ENCODE measurements around the gene KNG1. TPM values are rescaled to one million over a fixed set of nuclear protein-coding genes. Genes with fewer than 3 reads are reported as not detected.

Gene KNG1
- total RNA-seq, 6 experiments from 2014 or later, result 432 to 1,537 (median 1,171) TPM

- peaks cover 15 to 64% (median 50%) of the 10 kb centered on the region in 4 donors for H3K36me3 ChIP-seq
- no peaks in the 10 kb centered on the region for H3K9me3 ChIP-seq
- 68% methylated on average over 15 of the region's 15 CpGs for WGBS (ENCODE audit: insufficient coverage, low coverage, low lambda C conversion rate, missing lambda C conversion rate)
- no peak overlapping the region for H3K27ac ChIP-seq
- intact Hi-C loops (cut with DNase I), result no loop called here
- H3K4me1 ChIP-seq, result peaks cover 0 to 33% (median 10%) of the 10 kb centered on the region in 4 donors
- no peak overlapping the region for H3K4me3 ChIP-seq
- H3K27me3 ChIP-seq, result no peaks in the 10 kb centered on the region
- DNase-seq (no peak), ATAC-seq (no peak)
- TF ChIP-seq POLR2A (IDR thresholded peaks at IDR 0.05) (no peak), CTCF (IDR thresholded peaks at IDR 0.05) (no peak)
Observed at GRCh38 chr3:186787642-186788481, 70.7 kb downstream of the KNG1 start.

DNA sequence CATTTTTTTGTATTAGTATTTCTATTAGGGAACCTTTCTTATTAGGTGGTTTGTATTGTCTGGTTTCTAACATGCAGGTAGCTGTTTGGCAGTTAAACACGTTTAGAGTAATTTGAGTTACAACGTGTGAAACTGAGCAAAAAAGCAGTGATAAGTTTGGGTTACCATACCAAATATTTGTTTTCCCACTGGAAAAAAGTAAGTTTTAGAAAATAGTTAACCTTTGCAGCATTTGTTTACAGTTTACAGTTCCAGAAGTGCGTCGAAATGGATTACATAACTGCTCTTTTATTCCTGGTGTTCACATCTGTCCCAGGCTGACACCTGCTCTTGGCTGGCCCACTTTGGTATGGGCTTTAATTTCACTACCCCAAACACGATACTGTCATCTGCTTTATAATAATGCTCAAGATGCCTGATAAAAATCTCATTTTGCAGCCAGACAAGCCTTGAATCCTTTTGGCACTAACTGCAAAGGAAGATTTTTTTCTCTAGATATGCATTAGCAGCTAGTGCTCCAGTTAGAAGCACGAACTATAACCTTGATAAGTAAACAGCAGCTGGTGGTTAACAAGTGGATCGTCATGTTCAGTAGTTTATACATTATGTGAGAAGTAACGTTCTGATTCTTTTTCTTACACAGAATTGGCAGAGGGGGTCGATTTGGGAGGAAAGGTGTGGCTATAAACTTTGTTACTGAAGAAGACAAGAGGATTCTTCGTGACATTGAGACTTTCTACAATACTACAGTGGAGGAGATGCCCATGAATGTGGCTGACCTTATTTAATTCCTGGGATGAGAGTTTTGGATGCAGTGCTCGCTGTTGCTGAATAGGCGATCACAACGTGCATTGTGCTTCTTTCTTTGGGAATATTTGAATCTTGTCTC, 71.6 kb downstream of the KNG1 start:
- DNase-seq, result no peak
- Histone ChIP-seq H3K27me3 (no peaks in the 10 kb centered on the region), H3K4me1 (peaks cover 0 to 33% (median 10%) of the 10 kb centered on the region in 4 donors), H3K4me3 (no peak overlapping the region), H3K9me3 (no peaks in the 10 kb centered on the region), H3K27ac (no peak overlapping the region), H3K36me3 (peaks cover 15 to 64% (median 50%) of the 10 kb centered on the region in 4 donors)
- 41% methylated on average over 13 of the region's 13 CpGs for WGBS (ENCODE audit: insufficient coverage, low coverage, low lambda C conversion rate, missing lambda C conversion rate)
- no peak for TF ChIP-seq CTCF (IDR thresholded peaks at IDR 0.05)
- no peak for TF ChIP-seq POLR2A (IDR thresholded peaks at IDR 0.05)
- intact Hi-C loops (cut with DNase I), result no loop called here
- no peak for ATAC-seq

DNA sequence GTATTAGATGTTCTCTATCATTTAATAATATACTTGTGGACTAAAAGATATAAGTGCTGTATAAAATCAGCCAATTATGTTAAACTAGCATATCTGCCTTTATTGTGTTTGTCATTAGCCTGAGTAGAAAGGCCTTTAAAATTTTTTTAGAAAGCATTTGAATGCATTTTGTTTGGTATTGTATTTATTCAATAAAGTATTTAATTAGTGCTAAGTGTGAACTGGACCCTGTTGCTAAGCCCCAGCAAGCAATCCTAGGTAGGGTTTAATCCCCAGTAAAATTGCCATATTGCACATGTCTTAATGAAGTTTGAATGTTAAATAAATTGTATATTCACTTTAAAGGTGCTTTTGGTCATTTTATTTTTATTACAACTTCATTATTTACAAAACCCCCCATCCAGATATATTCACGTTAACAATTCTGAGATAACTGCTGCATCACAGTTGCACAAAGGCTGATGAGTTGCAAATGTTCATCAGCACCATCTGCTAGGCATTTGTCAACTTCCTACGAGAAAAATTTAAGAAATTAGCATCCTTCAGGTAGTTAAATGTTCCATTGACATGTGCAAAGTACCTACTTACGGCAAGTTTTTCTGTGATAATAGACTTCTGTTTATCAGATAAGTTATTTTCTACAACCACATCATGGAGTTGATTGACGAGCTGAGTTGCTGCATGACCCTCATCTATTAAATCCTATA, 72.5 kb downstream of the KNG1 start:
- Histone ChIP-seq H3K9me3 (no peaks in the 10 kb centered on the region), H3K4me3 (no peak overlapping the region), H3K4me1 (peaks cover 0 to 32% (median 10%) of the 10 kb centered on the region in 4 donors), H3K27ac (no peak overlapping the region), H3K36me3 (peaks cover 15 to 58% (median 47%) of the 10 kb centered on the region in 4 donors), H3K27me3 (no peaks in the 10 kb centered on the region)
- WGBS (ENCODE audit: insufficient coverage, low coverage, low lambda C conversion rate, missing lambda C conversion rate), result 41% methylated on average over 4 of the region's 4 CpGs
- intact Hi-C loops (cut with DNase I), result no loop called here
- TF ChIP-seq POLR2A (IDR thresholded peaks at IDR 0.05), result no peak
- no peak for TF ChIP-seq CTCF (IDR thresholded peaks at IDR 0.05)
- DNase-seq (no peak), ATAC-seq (no peak)

GRCh38 chr3:186790261-186790981, 73.3 kb downstream of the KNG1 start:
- WGBS (ENCODE audit: insufficient coverage, low coverage, low lambda C conversion rate, missing lambda C conversion rate), result 47% methylated on average over 7 of the region's 8 CpGs
- intact Hi-C loops (cut with DNase I), result no loop called here
- no peak for TF ChIP-seq CTCF (IDR thresholded peaks at IDR 0.05)
- no peak for TF ChIP-seq POLR2A (IDR thresholded peaks at IDR 0.05)
- H3K36me3 ChIP-seq, result peaks cover 15 to 51% (median 42%) of the 10 kb centered on the region in 4 donors
- no peak overlapping the region for H3K27ac ChIP-seq
- ATAC-seq (peak in 3 of 4 donors; percentile 26 to 54 (median 38)), DNase-seq (no peak)
- H3K4me3 ChIP-seq, result no peak overlapping the region
- H3K9me3 ChIP-seq, result no peaks in the 10 kb centered on the region
- H3K27me3 ChIP-seq, result no peaks in the 10 kb centered on the region
- H3K4me1 ChIP-seq, result peaks cover 0 to 25% (median 6%) of the 10 kb centered on the region in 4 donors
